Tongue (tissue), 2 donors: ENCODE results near the gene PBX1. TPM values are rescaled to one million over a fixed set of nuclear protein-coding genes. Genes with fewer than 3 reads are reported as not detected.

Experiments used
- DNase-seq: peaks from one replicate; pipeline ENCODE4 v3.0.0-alpha.2; 2015
- total RNA-seq: library from RNA; depleted of rRNA; stranded (reverse); fragments of >200 nt; gene quantifications from one replicate; pipeline ENCODE4 v1.2.3, GENCODE V29; 2014

The PBX1 gene
- total RNA-seq, 1 donor from 2014 or later: 105 TPM

DNA sequence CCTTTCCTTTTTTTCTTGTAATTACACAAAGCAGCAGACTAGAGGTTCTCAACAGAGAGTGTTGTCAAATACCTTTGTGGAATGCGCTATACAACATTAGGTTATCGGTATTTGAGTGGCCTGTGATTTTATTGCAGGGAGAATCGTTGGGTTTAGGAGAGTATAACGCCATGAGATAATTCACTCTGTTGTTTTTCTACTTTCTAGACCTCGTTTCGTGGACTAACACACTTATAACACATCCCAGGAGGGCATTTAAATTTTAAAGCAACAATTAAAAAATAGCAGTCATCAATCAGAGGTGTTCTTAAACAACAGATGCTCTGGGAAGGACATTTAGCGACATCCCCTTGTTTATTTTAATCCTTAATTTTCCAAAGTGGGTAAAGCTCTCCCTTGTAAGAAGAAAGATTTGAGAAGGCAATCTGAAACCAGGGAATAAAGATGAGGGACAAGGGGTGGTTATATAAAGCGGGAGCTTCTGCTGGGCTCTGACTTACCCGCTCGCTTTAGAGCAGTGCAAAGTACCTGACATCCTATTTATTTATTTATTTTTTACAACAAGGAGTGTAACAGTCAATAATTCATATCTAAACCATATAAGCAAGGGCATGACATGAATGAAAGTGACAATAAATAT, 4.9 kb downstream of the PBX1 start:
- peak; percentile 42 for DNase-seq

DNA sequence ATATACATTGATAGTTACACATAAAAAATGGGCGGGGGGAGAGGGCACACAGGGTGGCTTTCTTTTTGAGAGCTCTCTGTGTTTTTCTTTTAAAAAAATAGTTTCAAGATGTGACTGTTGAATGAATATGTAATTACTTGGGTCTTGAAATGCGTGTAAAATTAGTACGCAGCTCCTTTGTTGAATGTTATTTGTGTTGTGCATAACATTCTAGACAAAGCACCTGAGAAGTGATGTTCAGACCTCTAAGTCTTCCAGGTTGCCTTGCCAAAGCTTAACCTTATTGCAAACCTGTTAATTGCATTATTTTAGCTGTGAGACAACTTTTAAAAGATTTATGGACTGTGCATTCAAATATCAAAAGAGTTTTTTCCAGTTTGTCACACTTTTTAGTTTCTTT, 5.4 kb downstream of the PBX1 start:
- DNase-seq: peak; percentile 22

DNA sequence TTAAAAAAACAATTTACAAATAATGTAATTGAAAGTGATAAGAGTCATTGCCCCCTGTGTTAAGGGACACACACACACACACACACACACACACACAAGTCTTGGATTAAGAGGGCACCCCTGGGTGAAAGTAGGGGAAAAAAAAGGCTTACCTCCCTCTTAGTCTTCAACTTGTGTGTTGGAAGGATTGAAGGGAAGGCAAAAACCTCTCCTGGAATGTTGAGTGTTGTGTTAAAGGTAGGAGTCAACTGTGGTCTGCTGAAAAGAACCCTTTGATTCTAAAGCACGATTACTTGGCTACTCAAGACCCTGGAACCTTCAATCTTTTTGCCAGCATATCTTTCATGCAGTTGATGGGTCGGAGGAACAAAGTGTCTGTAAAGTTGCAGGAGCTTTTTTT, 6.4 kb downstream of the PBX1 start:
- DNase-seq: peak; percentile 40

DNA sequence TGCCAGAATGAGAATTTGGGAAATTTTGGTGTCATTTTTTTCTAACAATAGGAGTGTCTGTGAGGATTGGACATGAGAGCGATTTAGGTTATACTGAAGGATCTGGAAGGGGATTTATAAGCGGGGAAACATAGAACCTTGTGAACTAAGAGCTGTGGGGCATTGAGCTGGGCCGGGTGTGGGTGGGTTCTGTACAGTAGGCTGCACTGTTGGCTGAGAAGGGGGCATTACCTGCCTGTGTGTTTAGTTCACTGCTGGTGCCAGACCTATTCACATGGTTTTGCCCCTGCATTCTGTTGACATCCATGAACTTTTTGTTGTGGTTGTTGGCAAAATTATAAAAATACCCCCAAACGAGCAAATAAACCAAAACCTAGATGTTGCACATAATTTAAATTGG, 8.8 kb downstream of the PBX1 start:
- DNase-seq: no peak

DNA sequence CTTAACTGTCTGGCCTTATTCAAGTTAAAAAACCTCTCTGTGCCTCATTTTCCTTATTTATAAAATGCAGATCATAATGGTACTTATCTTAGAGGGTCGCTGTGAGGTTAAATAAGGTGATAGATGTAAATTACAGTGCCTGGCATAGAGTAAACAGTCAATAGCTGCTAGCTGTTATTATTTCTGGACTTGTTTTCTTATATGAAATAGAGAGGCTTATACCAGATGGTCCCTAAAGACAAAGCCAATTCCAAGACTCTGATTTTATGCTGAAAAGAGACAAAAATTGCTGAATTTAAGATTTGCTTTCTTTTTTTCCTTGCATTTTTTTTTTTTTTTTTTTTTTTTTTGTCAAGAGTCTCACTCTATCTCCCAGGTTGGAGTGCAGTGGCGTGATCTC, 10.3 kb downstream of the PBX1 start:
- no peak for DNase-seq

DNA sequence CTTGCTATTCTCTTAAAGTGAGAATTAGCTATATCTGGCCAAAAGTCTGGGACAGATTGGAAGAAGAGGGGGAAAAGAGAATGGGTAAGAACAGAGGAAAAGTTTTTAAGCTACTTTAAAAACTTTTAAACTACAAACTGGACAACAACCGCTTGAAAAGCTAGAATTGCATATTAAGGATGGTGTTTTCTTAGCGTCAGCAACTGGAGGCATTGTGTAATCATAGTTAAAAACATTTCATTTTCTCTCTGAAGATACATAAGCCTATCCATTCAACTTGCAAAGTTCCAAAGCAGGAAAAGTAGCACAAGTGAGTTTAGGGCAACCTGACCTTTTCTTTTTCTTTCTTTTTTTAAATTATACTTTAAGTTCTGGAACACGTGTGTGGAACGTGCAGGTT, 10.9 kb downstream of the PBX1 start:
- DNase-seq: no peak

DNA sequence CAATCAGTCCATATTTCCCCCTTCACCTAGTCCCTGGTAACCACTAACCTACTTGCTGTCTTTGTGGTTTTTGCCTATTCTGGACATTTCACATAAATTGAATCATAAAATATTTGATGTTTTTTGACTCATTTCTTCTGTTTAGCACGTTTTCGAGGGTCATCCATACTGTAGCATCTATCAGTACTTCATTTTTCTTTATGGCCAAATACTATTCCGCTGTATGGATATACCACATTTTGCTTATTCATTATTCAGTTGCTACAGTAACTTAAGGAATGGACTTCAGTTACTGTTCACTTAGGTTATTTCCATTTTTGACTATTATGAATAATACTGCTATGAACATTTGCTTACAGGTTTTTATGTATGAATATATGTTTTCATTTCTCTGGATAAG, 12.3 kb downstream of the PBX1 start:
- DNase-seq: no peak

DNA sequence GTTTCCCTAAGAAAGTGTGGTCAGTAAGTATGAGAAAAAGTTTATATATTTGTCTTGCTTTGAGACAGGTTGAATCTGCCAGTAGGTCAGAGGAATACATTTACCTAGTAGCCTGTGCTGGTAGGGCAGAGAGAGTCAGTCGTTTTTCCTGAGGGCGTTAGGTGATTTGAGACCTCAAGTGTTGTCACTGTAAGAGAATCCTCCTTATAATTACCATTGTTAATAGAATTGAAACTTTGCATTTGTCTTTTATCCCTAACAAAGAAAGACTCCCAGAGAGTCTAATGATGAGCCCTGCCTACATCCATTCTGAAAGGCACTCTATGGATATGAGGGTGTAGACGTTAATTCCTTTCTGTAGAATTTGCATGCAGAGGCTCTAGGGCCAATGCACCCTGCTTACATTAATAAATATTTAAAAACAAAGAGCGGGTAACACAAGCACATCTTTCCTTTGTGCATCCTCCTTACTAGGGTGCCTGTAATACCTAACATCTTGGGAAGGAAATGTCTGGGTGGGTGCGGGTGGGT, 16.4 kb downstream of the PBX1 start:
- DNase-seq: no peak

DNA sequence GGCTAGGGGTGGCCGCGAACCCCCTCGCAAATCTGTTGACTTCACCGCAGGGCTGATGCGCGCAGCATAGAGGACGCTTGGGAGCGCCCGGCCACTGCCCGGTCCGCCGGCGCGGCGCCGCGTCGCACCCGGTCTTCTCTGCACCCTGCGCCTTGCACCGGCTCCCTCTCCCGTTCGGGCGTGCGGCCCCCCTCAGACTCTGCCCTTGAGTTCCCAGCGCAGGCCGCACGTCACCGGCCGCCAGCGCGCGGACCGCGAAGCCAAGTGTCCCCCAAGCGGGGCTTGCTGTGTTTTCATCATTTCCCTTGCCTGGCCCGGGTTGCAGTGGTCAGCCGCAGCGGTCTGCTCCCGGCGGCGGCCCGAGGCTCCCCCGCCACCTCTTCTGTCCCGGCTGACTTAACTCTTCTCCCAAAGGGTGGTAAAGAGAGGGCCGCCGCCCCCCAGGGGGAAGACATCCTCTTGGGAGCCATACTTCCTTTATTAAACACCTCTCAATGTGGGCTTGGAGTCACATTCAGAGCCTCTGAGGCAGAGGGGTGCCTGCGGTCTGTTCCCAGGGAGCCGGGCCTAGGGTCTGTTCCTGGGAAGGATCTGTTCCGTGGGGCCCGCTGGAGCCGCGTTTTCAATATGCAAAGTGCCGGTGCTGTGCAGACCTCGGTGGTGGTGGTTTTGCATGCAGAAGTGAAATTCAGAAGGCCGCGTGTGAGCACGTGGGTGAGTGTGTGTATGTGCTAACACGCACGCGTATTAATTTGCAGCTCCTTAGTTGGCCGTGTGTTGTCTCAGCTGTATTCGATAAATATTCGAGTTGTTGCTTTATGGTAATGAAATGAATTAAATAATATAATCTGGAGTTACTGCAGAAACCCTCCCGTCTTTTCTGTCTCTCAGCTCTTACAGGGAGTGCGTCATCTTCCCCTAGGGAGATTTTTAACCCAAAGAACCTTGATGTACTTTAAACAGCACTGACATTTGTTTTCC, 17.6 kb downstream of the PBX1 start:
- DNase-seq: peak; percentile 72

DNA sequence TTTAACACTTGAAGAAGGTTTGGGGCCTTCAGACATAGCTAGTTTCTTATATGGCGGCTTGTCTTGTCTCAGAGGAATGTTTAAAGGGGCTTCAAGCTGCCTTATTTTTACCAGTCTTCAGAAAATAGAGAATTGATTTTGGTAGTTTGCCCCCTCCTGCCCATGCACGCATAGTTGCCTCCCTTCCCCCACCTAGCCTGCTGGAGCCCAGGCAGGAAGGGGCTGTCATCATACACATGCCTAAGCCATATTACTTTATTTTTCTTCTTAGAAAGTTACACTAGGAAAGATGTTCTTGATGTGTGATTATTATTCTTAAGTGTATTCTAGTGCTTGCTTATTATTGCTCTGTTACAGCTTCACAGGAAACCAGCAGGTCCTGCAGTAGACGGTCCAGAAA, 18.3 kb downstream of the PBX1 start:
- DNase-seq: no peak

DNA sequence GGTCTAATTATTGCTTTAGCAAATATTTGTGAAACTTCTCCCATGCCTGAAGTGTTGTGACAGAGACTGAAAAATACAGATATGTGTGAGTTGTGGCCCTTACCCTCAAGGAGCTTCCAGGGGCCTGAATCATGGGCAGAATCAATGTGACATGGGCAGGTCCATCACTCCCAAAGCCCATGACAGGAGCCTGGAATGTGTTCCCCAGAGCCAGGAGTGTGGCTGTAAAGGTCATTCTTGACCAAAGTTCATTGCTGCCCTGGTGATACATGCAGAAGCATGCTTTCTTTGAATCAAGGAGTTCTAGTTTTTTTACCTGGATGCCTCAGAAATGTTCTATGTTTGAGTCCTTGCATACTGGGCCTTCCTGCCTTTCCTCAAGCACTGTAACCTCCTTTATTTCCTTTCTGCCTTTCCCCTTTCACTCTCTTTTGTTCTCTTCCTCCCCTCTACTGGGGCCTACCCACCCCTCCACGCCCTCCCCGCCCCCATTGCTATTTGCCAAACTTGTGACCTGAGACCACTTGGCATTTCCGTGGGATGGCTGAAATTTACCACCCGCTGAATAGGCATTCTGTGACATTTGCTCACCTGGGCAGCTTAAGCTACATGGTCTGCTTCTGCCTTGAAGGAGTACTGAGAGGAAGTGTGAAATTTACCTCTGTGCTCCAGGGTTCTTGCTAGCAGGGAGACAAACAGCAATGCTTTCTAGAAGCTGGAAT, 19.7 kb downstream of the PBX1 start:
- no peak for DNase-seq

DNA sequence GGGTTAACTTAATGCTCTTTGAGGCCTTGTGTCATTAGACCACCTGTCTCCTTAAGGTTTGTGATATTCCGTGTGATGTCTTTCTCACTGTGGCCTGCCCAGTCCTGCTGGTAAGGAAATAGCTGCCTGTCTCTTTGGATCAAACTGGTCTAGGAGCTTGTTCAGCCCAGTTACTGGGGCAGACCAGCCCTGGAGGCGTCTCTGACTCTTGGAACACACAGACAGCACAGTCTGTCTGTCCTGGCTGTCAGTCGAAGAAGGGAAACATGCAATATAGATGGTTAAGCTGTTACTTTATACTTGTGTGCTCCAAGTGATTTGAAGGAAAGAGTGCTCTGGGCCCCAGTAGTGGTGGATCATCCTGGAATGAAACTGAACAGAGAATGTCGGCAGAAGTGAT, 20.4 kb downstream of the PBX1 start:
- no peak for DNase-seq

DNA sequence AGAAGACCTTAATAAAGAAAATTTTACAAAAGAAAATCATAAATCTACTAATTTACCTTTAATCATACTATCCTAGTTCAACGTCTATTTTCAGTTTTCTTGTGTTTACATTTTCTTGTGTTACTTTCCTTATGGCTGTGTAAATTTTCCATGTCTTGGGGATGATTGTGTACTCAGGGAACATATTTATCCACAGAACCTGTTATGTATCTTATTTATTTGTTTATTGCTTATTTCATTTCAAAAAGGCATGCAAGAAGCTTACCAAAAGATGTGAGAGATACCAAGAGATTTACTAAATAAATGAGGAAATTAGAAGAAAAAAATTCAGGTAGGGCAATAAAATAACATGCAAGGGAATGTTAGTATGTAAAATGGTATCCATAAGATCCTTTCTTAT, 22.8 kb downstream of the PBX1 start:
- no peak for DNase-seq

DNA sequence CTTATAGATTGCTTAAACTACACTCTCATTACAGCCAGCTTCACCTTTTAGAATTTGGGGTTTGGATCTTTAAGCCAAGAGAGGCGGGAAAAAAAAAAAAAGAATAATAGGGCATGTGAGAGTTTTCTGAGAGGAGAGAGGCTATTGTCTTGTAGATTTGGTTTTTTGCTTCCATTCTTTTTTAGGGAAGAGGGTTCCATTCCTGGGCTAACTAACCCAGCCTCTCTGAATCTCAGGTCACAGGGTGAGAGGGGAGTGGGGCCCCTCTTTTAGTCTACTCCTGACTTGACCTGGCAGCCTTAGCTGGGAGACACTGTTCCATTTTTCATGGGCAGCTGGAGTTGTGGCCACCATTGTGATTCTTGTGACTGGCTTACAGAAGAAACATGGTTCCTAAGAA, 24.2 kb downstream of the PBX1 start:
- no peak for DNase-seq

DNA sequence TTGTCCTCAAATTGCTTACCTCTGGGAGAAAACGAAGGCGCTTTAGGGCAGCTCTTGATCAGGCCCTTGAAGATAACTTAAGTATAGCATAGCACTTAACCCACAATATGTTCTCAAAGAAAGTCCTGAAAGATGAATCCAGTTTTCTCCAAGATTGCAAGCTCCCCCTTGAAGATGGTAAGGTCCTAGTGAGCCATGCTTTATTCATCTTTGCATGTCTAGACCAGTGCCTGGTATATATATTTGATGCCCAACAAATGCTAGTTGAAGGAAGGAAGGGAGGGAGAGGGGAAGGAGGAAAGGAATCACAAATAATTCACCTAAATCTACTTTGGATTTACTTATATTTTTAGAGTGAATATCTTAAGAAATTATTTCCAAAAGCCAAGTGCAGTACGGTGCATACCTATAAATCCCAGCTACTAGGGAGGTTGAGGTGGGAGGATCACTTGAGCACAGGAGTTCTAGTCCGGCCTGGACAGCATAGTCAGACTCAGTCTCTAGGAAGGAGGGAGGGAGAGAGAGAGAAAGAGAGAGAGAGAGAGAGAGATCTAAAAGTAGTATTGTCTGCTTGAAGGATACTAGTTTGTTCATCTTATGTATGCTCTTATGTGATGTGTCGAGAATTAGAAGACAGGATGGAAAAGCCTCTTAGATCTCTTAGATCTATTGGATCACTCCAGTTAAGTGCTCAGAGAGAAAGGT, 25.0 kb downstream of the PBX1 start:
- no peak for DNase-seq

DNA sequence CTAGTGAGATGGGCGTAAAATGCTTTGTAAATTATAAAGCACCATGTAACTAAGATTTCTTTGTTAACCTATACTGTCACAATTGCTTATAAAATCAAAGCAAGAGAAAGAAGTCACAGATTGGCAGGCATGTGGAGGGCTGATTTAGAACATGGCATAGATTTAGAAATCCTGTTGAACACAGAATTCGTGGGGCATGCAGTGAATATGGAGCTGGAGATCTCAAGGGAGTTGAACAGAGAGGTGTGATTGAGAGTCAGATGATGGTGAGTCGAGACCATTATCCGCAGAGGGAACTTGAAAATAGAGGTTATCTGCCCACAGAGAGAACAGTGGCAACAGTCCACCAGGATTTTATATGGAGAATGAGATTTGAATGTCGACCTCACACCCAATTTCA, 27.6 kb downstream of the PBX1 start:
- no peak for DNase-seq

DNA sequence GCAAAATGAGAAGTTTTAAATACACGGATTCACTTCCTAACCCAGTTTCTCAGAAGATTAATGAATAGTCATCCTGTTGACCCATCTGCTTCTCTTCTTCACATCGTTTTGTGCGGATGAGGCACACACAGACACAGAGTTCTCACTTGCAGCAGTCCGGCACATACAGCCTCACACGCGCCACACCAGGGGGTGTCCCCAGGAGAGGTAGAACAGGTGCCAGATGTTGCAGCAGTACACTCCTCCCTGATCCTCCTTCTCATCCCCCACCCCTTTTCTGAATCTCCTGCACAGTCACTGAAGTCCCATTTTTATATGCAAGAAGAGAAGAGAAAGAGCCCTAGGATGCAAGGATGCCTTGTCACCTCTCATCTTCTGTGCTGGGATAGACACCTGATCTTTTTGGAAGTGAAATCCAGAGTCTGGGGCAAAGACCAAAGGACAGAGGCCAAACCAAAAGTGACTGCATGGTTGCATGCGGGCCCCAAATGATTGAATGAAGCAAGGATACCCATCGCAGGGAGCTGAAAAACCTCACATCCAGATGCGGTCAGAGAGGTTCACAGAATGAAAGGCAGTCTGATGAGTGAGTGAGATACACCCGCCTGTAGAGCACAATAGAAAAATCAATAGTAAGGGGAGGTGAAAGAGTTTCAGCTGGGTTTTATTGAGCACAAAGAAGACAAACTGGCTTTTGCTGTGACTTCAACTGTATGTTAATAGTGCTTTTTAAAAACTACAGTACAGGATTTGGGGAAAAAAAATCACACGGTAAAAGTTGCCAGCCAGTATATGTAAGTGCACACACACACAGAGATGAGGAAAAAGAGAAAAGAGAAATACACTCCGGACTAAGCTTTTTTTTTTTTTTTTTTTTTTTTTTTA, 28.9 kb downstream of the PBX1 start:
- DNase-seq: no peak

DNA sequence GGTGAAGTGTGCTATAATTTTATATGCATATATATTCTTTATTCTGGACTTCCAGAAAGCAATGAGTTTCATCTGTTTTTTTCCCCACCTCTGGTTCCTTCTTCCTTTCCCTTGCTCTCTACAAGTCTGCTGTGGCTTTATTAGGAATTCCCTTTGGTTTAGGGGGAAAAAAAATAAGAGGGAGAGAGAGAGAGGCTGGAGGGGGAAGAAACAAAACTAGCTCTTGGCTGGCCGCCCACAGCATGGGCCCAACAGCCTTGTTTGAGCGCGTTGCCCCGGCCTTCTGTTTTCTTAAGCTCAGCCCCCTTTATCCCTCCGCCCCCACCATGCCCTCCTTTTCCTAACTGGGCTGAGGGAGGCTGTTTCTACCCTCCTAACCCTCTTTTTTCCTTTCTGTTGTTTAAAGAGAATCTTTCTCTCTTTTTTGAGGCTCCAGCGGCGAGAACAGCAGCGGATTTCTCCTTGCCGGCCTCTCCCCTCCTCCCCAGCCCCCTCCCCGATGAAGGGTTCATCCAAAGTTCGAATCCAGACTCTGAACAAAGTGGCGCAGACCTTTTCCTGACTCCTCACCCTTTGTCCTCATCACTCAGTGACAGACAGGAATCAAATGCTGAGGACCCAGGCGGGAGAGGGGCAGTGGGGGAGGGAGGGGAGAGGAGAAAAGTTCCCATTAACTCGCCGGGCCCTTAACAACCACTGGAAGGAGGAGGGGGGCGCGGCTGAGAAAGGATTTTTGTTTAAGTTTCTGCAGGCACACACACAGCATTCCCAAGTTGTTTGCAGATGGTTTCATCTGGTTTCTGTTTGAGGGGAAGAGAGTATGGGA, 29.7 kb downstream of the PBX1 start:
- DNase-seq: peak; percentile 96

DNA sequence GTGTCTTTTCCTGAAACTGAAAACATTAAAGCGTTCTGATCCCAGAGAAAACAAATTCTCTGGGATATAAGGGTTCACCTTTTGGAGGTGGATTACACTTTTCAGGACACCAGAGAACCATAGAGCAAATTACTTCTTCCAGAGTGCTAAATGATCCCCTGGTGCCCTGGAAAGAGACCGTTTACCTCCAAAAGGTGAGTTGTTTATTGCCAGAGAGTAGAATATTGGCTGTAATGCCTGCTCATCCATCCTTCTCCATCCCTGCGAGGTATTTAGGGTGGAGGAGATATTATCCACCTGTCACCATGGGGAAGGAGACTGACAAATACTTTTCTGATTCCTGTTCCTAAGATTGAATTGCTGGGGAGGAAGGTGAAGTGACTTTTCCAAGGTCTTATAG, 30.4 kb downstream of the PBX1 start:
- no peak for DNase-seq

DNA sequence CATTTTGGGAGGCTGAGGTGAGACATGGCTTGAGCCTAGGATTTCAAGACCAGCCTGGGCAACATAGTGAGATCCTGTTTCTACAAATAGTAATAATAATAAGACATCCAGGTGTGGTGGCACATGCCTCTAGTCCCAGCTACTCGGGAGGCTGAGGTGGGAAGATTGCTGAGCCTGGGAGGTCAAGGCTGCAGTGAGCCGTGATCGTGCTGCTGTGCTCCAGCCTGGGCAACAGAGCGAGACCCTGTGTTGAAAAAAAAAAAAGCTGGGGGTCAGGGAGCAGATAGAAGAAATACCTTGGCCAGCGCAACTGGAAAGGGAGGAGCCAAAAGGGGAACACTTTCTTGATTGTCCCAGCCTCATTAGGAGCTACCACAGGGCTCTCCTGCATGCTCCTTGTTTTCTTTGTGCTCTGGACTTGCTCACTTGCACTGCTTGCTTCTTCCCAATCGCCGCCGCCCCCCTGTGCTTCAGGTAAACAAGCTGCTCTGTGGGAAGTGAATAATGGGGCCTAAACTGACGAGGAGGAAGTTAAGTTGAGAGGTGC, 31.1 kb downstream of the PBX1 start:
- DNase-seq: no peak
